ENCODE data around the gene SLC17A4. TPM values are rescaled to one million over a fixed set of nuclear protein-coding genes. Genes with fewer than 3 reads are reported as not detected.

Gene SLC17A4
- total RNA-seq, 2 donors from 2014 or later: not detected

GRCh38 chr6:25816252-25816651, 61.7 kb downstream of the SLC17A4 start:
- Mint-ChIP-seq H3K36me3 (ENCODE audit: low read depth) (no peaks in the 10 kb centered on the region), H3K4me3 (no peak overlapping the region), H3K27ac (no peak overlapping the region), H3K9me3 (no peaks in the 10 kb centered on the region), H3K27me3 (ENCODE audit: insufficient read depth) (peaks cover 1% of the 10 kb centered on the region), H3K4me1 (no peaks in the 10 kb centered on the region)
- Histone ChIP-seq H3K36me3 (ENCODE audit: control insufficient read depth, insufficient read depth, low read length) (no peaks in the 10 kb centered on the region), H3K9ac (ENCODE audit: extremely low read depth, low read length, poor library complexity, severe bottlenecking) (no peak overlapping the region), H3K27me3 (ENCODE audit: control insufficient read depth, insufficient read depth, low read length, poor library complexity, severe bottlenecking) (no peaks in the 10 kb centered on the region), H3K4me3 (ENCODE audit: low read length) (no peak overlapping the region), H3K4me1 (ENCODE audit: control insufficient read depth, insufficient read depth, low read length) (no peaks in the 10 kb centered on the region), H3K9me3 (ENCODE audit: control insufficient read depth, low read length) (no peaks in the 10 kb centered on the region), H3K27ac (ENCODE audit: low read depth, low read length) (no peak overlapping the region)
- no peak for TF ChIP-seq CTCF (conservative IDR thresholded peaks at IDR 0.05)
- no peak for DNase-seq
- WGBS, 2 experiments (ENCODE audit: insufficient coverage in 1 of 2, insufficient read length in 1 of 2): 97 to 100% methylated on average over 2 of the region's 2 CpGs

- H3K27ac Mint-ChIP-seq: no peak overlapping the region
- no peak overlapping the region for H3K9ac ChIP-seq (ENCODE audit: extremely low read depth, low read length, poor library complexity, severe bottlenecking)
- no peak overlapping the region for H3K4me3 ChIP-seq (ENCODE audit: low read length)
- H3K36me3 Mint-ChIP-seq (ENCODE audit: low read depth): no peaks in the 10 kb centered on the region
- no peaks in the 10 kb centered on the region for H3K9me3 ChIP-seq (ENCODE audit: control insufficient read depth, low read length)
- no peak overlapping the region for H3K27ac ChIP-seq (ENCODE audit: low read depth, low read length)
- no peak for TF ChIP-seq CTCF (conservative IDR thresholded peaks at IDR 0.05)
- H3K4me3 Mint-ChIP-seq: no peak overlapping the region
- DNase-seq: no peak
- H3K4me1 Mint-ChIP-seq: no peaks in the 10 kb centered on the region
- no peaks in the 10 kb centered on the region for H3K27me3 Mint-ChIP-seq (ENCODE audit: insufficient read depth)
- H3K4me1 ChIP-seq (ENCODE audit: control insufficient read depth, insufficient read depth, low read length): no peaks in the 10 kb centered on the region
- no peaks in the 10 kb centered on the region for H3K9me3 Mint-ChIP-seq
- no peaks in the 10 kb centered on the region for H3K27me3 ChIP-seq (ENCODE audit: control insufficient read depth, insufficient read depth, low read length, poor library complexity, severe bottlenecking)
- no peaks in the 10 kb centered on the region for H3K36me3 ChIP-seq (ENCODE audit: control insufficient read depth, insufficient read depth, low read length)
These were observed 66.8 kb downstream of the SLC17A4 start for GRCh38 chr6:25821341-25821740.

GRCh38 chr6:25829375-25829774, 74.8 kb downstream of the SLC17A4 start:
- no peak overlapping the region for H3K27ac Mint-ChIP-seq

More at GRCh38 chr6:25829375-25829774, 74.8 kb downstream of the SLC17A4 start:
- Histone ChIP-seq H3K36me3 (ENCODE audit: control insufficient read depth, insufficient read depth, low read length) (no peaks in the 10 kb centered on the region), H3K9me3 (ENCODE audit: control insufficient read depth, low read length) (no peaks in the 10 kb centered on the region), H3K4me3 (ENCODE audit: low read length) (no peak overlapping the region), H3K9ac (ENCODE audit: extremely low read depth, low read length, poor library complexity, severe bottlenecking) (no peak overlapping the region), H3K4me1 (ENCODE audit: control insufficient read depth, insufficient read depth, low read length) (no peaks in the 10 kb centered on the region), H3K27me3 (ENCODE audit: control insufficient read depth, insufficient read depth, low read length, poor library complexity, severe bottlenecking) (no peaks in the 10 kb centered on the region), H3K27ac (ENCODE audit: low read depth, low read length) (no peak overlapping the region)
- no peaks in the 10 kb centered on the region for H3K27me3 Mint-ChIP-seq (ENCODE audit: insufficient read depth)
- peaks cover 4% of the 10 kb centered on the region for H3K4me1 Mint-ChIP-seq
- no peak overlapping the region for H3K4me3 Mint-ChIP-seq
- no peak for TF ChIP-seq CTCF (conservative IDR thresholded peaks at IDR 0.05)
- no peaks in the 10 kb centered on the region for H3K36me3 Mint-ChIP-seq (ENCODE audit: low read depth)
- 100% methylated on average over 1 of the region's 1 CpG; no CpG with 5 or more reads in 1 of the 2 experiments for WGBS, 2 experiments (ENCODE audit: insufficient coverage in 1 of 2, insufficient read length in 1 of 2)
- no peak for DNase-seq
- H3K9me3 Mint-ChIP-seq: no peaks in the 10 kb centered on the region
